ENCODE measurements around the gene SMPD4.
"Not testable (repeated sequence)": the region's sequence is repeated elsewhere in the genome, so short reads cannot be mapped to it uniquely, and the experiment has no call there.

SMPD4 gene

DNA sequence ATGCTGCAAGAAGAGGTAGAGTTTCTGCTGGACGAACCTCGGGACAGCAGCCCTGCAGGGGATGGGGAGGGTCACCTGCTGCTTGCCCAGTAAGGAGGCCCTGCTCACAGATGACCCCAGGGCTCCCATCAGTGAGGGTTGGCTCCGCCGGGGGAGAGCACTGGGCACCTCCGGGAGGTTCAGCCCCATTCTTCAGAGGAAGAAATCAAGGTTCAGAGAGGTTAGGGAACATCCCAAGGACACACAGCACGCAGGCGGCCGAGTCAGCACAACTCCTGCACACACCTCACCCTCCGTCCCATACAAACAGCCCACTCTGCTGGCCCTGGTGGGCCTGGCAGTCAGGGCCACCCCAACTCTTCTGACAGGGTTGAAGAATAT lies 24.8 kb downstream of the SMPD4 start:
- no peak overlapping the region for H3K4me3 ChIP-seq (ENCODE audit: low read depth, low read length)
- no peak for TF ChIP-seq CTCF (IDR thresholded peaks at IDR 0.05; ENCODE audit: low read depth, low read length, missing control alignments)
- no peak for DNase-seq (ENCODE audit: low read depth)

DNA sequence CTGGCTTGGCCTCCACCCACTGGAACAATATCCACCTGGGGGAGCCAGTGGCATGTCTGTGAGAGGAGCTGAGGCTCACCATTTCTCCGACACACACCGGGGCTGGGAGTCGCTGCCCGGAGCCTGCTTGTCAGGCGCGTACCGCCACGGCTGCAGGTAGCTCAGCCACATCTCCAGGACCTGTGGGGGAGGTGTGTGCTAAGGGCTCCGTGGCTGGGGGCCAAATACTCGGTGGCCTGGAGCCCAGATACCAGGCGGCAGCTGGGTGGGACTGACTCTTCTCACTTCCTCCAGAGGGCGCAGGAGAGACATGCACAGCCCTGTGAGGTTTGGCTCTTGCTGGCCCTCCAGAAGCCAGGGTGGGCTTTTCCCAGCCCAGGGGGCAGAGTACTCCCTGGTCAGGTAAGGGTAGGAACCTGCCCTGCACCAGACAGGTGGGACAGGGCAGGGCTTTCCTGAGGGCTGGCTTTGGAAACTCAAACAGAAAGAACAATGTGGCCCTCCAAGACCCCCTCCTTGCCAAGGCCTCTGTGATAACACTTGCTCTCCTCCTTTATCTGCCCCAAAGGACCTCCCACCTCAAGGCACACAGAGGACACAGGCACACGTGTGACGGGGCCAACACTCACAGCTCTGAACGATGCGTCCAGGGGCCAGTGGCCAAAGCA lies 25.3 kb downstream of the SMPD4 start:
- not testable (repeated sequence) for DNase-seq (ENCODE audit: low read depth); H3K4me3 ChIP-seq (ENCODE audit: low read depth, low read length)
- peak; percentile 76 for TF ChIP-seq CTCF (IDR thresholded peaks at IDR 0.05; ENCODE audit: low read depth, low read length, missing control alignments)

DNA sequence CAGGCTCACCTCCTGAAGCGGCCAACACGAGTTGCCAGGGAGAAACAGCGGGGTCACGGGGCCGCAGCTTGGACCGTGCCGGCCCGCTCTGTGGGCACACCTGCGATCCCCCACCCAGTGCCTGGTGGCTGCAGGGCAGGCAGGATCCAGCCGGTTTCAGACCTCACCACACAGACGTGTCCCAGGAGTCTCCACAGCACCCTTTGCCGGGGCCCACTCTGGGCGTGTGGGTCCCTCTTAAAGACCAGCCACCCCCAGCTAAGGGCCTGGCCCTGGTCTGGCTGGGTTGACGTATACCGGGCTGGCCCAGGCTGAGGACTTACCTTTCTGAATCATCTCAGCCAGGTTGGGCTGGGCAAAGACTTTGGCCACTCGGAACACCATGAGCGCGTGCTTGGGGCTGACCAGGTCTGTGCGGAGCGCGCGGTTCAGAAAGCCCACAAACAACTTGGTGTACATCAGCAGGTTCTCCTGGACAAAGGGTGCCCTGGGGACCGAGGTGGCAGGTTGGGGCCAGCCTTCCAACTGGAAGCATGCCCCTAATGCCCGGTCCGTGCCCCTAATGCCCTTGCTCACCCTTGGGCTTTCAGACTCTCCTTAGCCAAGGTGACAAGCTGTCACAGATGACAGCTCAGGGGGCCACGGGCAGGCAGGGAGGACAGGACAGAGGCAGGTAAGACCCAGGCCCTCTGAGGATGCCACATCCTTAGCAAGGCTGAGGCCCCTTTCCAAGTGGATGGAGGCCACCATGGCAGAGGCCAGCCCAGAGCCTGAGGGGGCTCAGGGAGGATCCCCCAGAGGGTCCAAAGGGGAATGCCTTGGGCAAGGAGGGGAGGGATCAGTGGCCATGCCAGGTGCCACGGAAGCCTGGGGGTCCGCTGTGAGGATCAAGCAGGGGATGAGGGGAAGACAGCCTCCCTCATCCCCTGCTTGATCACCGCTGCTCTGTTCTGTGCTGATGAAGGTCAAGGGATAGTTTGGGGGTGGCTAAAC lies 26.3 kb downstream of the SMPD4 start:
- no peak overlapping the region for H3K4me3 ChIP-seq (ENCODE audit: low read depth, low read length)
- no peak for DNase-seq (ENCODE audit: low read depth)
- no peak for TF ChIP-seq CTCF (IDR thresholded peaks at IDR 0.05; ENCODE audit: low read depth, low read length, missing control alignments)

DNA sequence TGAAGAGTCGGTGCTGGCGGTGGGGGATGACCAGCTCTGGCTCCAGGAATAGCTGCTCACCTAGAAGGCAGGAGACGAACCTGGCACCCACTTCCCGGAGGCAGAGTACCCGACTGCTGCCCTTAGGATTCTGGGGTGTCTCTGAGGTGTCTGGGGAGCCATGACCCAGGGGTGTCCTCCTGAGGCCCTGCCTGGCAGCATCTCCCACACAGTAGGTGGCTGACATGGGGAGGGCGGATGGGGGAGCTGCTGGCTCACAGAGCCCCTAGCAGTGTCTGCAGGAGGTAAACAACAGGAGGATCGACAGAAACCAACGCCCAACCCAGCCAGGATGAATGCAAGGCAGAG lies 27.0 kb downstream of the SMPD4 start:
- not testable (repeated sequence) for DNase-seq (ENCODE audit: low read depth); H3K4me3 ChIP-seq (ENCODE audit: low read depth, low read length)

GRCh38 chr2:130153721-130154422 lies 27.5 kb downstream of the SMPD4 start:
- not testable (repeated sequence) for DNase-seq (ENCODE audit: low read depth); H3K4me3 ChIP-seq (ENCODE audit: low read depth, low read length)

DNA sequence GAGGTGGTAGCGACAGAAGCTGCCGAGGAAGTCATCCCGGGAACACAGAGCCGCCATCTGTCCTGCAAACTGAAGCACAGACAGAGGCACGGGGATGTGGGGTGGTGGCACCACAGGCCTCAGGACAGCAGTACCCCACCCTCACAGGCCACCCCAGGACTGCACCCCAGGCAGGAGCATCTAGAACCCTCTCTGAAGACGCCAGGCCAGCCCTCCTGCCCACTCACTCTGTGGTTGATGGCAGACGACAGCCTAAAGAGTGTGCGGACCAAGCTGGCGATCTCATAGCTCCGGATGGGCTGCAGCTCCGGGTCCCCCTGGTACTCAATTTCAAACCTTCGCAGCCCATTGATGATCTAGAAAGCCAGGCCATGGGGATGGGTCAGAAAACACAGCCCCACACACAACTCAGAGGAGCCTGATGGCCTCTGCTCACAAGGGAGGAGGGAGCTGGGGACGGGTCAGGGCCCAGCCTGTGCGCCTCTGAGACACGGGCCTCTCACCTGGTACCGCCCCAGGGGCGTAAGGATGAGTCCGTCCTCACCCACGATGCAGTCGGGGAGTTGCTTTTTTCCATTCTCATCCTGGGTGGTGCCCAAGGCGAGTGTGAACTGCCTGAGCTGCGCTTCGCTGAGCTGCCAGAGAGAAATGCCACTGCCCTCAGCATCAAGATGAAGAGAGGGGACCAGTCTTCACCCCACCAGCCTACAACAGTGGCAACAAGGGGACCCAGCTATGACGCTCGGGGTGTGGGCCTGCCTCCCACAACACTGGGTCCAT lies 28.4 kb downstream of the SMPD4 start:
- no peak for TF ChIP-seq CTCF (IDR thresholded peaks at IDR 0.05; ENCODE audit: low read depth, low read length, missing control alignments)
- DNase-seq (ENCODE audit: low read depth): no peak
- no peak overlapping the region for H3K4me3 ChIP-seq (ENCODE audit: low read depth, low read length)

DNA sequence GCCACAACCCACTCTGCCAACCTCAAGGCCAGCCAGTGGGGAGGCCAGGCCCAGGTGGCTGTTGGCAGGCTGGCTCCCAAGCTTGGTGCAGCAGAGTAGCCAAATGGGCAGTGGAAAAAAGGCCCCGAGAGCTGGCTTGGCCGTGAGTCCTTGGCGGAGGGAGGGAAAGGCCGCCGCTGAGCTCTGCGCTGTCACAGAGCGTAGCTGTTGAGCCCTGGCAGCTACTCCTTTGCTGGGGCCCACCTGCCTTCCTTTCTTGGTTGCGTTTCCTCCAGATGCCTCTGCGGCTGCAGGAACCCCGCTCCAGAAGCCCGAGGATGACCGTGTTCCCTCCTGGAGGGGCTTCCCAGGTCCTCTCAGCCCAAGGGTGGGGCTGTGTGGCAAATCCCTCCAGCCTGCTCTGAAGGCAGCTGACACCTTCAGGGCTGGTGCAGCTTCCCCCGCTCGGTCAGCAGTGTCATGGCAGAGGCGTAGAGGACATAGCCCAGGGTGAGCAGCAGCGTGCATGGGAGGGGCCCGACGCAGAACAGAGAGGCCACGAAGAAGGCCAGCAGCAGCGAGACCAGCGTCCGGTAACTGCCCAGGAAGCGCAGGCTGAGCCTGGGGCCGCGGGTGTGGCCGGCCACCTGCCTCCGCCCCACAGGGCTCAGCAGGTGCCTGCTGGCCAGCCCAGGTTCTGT lies 29.1 kb downstream of the SMPD4 start:
- not testable (repeated sequence) for H3K4me3 ChIP-seq (ENCODE audit: low read depth, low read length); DNase-seq (ENCODE audit: low read depth)

- DNase-seq (ENCODE audit: low read depth); H3K4me3 ChIP-seq (ENCODE audit: low read depth, low read length): not testable (repeated sequence)
Observed at GRCh38 chr2:130151145-130151512, 30.3 kb downstream of the SMPD4 start.
